GM23338 (cell line): ENCODE results near the gene ZPR1. TPM values are rescaled to one million over a fixed set of nuclear protein-coding genes. Genes with fewer than 3 reads are reported as not detected.
A peak's percentile ranks its signal among the peaks of the same experiment; 100 is the strongest.

Experiments
- ATAC-seq: fragments of 200-7000 bp; cut with Tn5 transposase; 3 replicates; pipeline ENCODE4 v1.9.1; 2020
- DNase-seq: peaks from one replicate; pipeline ENCODE4 v3.0.0-alpha.2; 2015; ENCODE audit warnings: low spot score
- H2AFZ ChIP-seq: fragments of 200-600 bp; sonication (generic); 2 replicates; pipeline ENCODE4 v1.8.0; 2016; ENCODE audit warnings: antibody characterized with exemption, mild to moderate bottlenecking, moderate library complexity
- H3F3A ChIP-seq: fragments of 200-600 bp; sonication (generic); replicated peaks from 2 replicates; pipeline ENCODE4 v1.8.0; 2017; ENCODE audit warnings: antibody characterized with exemption, mixed run types, low read depth
- H3K27ac ChIP-seq: fragments of 200-600 bp; sonication (generic); 2 replicates; pipeline ENCODE4 v1.6.1; 2016; ENCODE audit warnings: low read depth
- H3K27me3 ChIP-seq: fragments of 200-600 bp; sonication (generic); 2 replicates; pipeline ENCODE4 v1.8.0; 2016; ENCODE audit warnings: mild to moderate bottlenecking, mixed run types, moderate library complexity; ENCODE audit not compliant: insufficient read depth
- H3K36me3 ChIP-seq: fragments of 200-600 bp; sonication (generic); 2 replicates; pipeline ENCODE4 v1.8.0; 2016; ENCODE audit warnings: mild to moderate bottlenecking; ENCODE audit not compliant: insufficient read depth
- H3K4me1 ChIP-seq: fragments of 200-600 bp; sonication (generic); 2 replicates; pipeline ENCODE4 v1.8.0; 2016; ENCODE audit warnings: mild to moderate bottlenecking, moderate library complexity; ENCODE audit not compliant: insufficient read depth
- H3K4me2 ChIP-seq: fragments of 200-600 bp; sonication (generic); 2 replicates; pipeline ENCODE4 v1.7.1; 2017; ENCODE audit warnings: mixed run types
- H3K4me3 ChIP-seq: fragments of 200-600 bp; sonication (generic); 2 replicates; pipeline ENCODE4 v1.6.1; 2016; ENCODE audit warnings: mixed run types
- H3K79me2 ChIP-seq: fragments of 200-600 bp; sonication (generic); replicated peaks from 2 replicates; pipeline ENCODE4 v1.8.0; 2017; ENCODE audit warnings: mild to moderate bottlenecking; ENCODE audit not compliant: insufficient read depth
- H3K9me2 ChIP-seq: fragments of 200-600 bp; sonication (generic); 2 replicates; pipeline ENCODE4 v1.8.0; 2017; ENCODE audit not compliant: insufficient read depth
- H4K20me1 ChIP-seq: fragments of 200-600 bp; sonication (generic); replicated peaks from 2 replicates; pipeline ENCODE4 v1.8.0; 2017; ENCODE audit warnings: mild to moderate bottlenecking; ENCODE audit not compliant: insufficient read depth
- H3K27ac Mint-ChIP-seq: 2 replicates; pipeline ENCODE4 v1.8.0; 2020; ENCODE audit warnings: inconsistent platforms, mild to moderate bottlenecking, moderate library complexity, mixed read lengths
- H3K27me3 Mint-ChIP-seq: 3 replicates; pipeline ENCODE4 v1.8.0; 2022; ENCODE audit warnings: low read depth, mild to moderate bottlenecking, moderate library complexity, mixed read lengths, inconsistent platforms; ENCODE audit not compliant: insufficient read depth, poor library complexity
- H3K36me3 Mint-ChIP-seq: 3 replicates; pipeline ENCODE4 v1.8.0; 2021; ENCODE audit warnings: low read depth, mild to moderate bottlenecking, inconsistent platforms, moderate library complexity, mixed read lengths
- H3K4me1 Mint-ChIP-seq: 3 replicates; pipeline ENCODE4 v1.8.0; 2020; ENCODE audit warnings: mild to moderate bottlenecking, inconsistent platforms, mixed read lengths
- H3K4me3 Mint-ChIP-seq: 3 replicates; pipeline ENCODE4 v1.8.0; 2021; ENCODE audit warnings: moderate library complexity, mild to moderate bottlenecking, inconsistent platforms, mixed read lengths
- H3K9me3 Mint-ChIP-seq: 3 replicates; pipeline ENCODE4 v1.8.0; 2020; ENCODE audit warnings: moderate library complexity, mild to moderate bottlenecking, inconsistent platforms, mixed read lengths
- CREB1 ChIP-seq: fragments of 250-450 bp; sonication (Bioruptor Pico); IDR thresholded peaks from 2 replicates; pipeline ENCODE4 v1.5.0; 2020; ENCODE audit warnings: low read depth, mild to moderate bottlenecking, moderate library complexity
- EZH2phosphoT487 ChIP-seq: fragments of 200-600 bp; sonication (generic); IDR thresholded peaks from one replicate; pipeline ENCODE4 v1.8.1; 2018; ENCODE audit warnings: antibody characterized with exemption; ENCODE audit not compliant: unreplicated experiment
- JUNB ChIP-seq: IDR thresholded peaks from one replicate; pipeline ENCODE4 v1.6.1; 2016; ENCODE audit warnings: antibody characterized with exemption; ENCODE audit not compliant: unreplicated experiment
- NANOG ChIP-seq: IDR thresholded peaks from 2 replicates; pipeline ENCODE4 v1.6.1; 2016; ENCODE audit warnings: antibody characterized with exemption, borderline replicate concordance
- POLR2AphosphoS5 ChIP-seq: IDR thresholded peaks from 2 replicates; pipeline ENCODE4 v1.6.1; 2016; ENCODE audit warnings: antibody characterized with exemption, low read depth
- STAT1 ChIP-seq: IDR thresholded peaks from one replicate; pipeline ENCODE4 v1.6.1; 2016; ENCODE audit warnings: antibody characterized with exemption; ENCODE audit not compliant: unreplicated experiment
- ZNF114 ChIP-seq: fragments of 250-450 bp; sonication (Bioruptor Pico); IDR thresholded peaks from 2 replicates; pipeline ENCODE4 v1.5.0; 2020; ENCODE audit warnings: mild to moderate bottlenecking, moderate library complexity
- ZNF331 ChIP-seq: fragments of 250-450 bp; sonication (Bioruptor Pico); IDR thresholded peaks from 2 replicates; pipeline ENCODE4 v1.5.0; 2020; ENCODE audit warnings: low read depth, mild to moderate bottlenecking, moderate library complexity
- ZNF462 ChIP-seq: fragments of 250-450 bp; sonication (Bioruptor Pico); IDR thresholded peaks from 2 replicates; pipeline ENCODE4 v1.5.0; 2020; ENCODE audit warnings: mild to moderate bottlenecking, moderate library complexity
- polyA plus RNA-seq: library from polyadenylated mRNA; unstranded; fragments of >200 nt; fragmentation: Nextera tagmentation; extraction: Ambion mirVana; gene quantifications from 2 replicates; pipeline ENCODE4 v1.2.1, GENCODE V29; 2016
- total RNA-seq: library from RNA; depleted of rRNA; stranded (reverse); fragments of >200 nt; shearing (Covaris generic); gene quantifications from 2 replicates; pipeline ENCODE4 v1.2.3, GENCODE V29; 2014

The ZPR1 gene
- total and polyA plus RNA-seq, 2 experiments from 2014 or later, result 55.4 to 96.7 TPM

- no peaks in the 10 kb centered on the region for H3K27me3 ChIP-seq
- TF ChIP-seq EZH2phosphoT487 (no peak), ZNF462 (CRISPR knock-in tag) (no peak), JUNB (no peak), CREB1 (no peak), NANOG (no peak), POLR2AphosphoS5 (no peak), ZNF331 (CRISPR knock-in tag) (no peak), STAT1 (no peak), ZNF114 (no peak)
- peaks cover 2% of the 10 kb centered on the region; the same call in 1 of the 2 replicates for H3F3A ChIP-seq
- H3K36me3 ChIP-seq, result peaks cover 41% of the 10 kb centered on the region
- H4K20me1 ChIP-seq, result peaks cover 14% of the 10 kb centered on the region; the same call in 1 of the 2 replicates
- H3K9me2 ChIP-seq, result no peaks in the 10 kb centered on the region
- peaks cover 14% of the 10 kb centered on the region for H3K4me1 Mint-ChIP-seq
- peaks cover 10% of the 10 kb centered on the region for H3K27me3 Mint-ChIP-seq
- peaks cover 49% of the 10 kb centered on the region for H3K36me3 Mint-ChIP-seq
- ATAC-seq (no peak), DNase-seq (no peak)
- H3K79me2 ChIP-seq, result peaks cover 18% of the 10 kb centered on the region
- peaks cover 10% of the 10 kb centered on the region for H3K4me1 ChIP-seq
- peak overlapping the region; percentile 96 for H3K4me3 Mint-ChIP-seq
- no peaks in the 10 kb centered on the region for H3K9me3 Mint-ChIP-seq
- peak overlapping the region; percentile 98 for H3K4me2 ChIP-seq
- H3K4me3 ChIP-seq, result peak overlapping the region; percentile 74
- no peak overlapping the region for H2AFZ ChIP-seq
- H3K27ac Mint-ChIP-seq, result no peak overlapping the region
- no peak overlapping the region for H3K27ac ChIP-seq
Observed at GRCh38 chr11:116786966-116787365, 857 bp downstream of the ZPR1 start.
